Osteoblast (primary cell): ENCODE results near the gene LENG9. TPM values are rescaled to one million over a fixed set of nuclear protein-coding genes. Genes with fewer than 3 reads are reported as not detected.

ENCODE experiments used
- DNase-seq: peaks from one replicate; pipeline ENCODE4 v3.0.0; 2011; ENCODE audit warnings: low spot score, mixed read lengths; ENCODE audit not compliant: insufficient read length; ENCODE audit errors: missing footprints
- H2AFZ ChIP-seq: 2 replicates; pipeline ENCODE4 v1.6.0; 2011; ENCODE audit warnings: mild to moderate bottlenecking, low read length
- H3K27ac ChIP-seq: 2 replicates; pipeline ENCODE4 v1.5.1; 2011; ENCODE audit warnings: mild to moderate bottlenecking, low read depth, low read length, moderate library complexity
- H3K27me3 ChIP-seq: 2 replicates; pipeline ENCODE4 v1.6.0; 2012; ENCODE audit warnings: mild to moderate bottlenecking, control low read depth, inconsistent platforms, low read length, moderate library complexity; ENCODE audit not compliant: insufficient read depth
- H3K36me3 ChIP-seq: 2 replicates; pipeline ENCODE4 v1.5.1; 2011; ENCODE audit warnings: mild to moderate bottlenecking, low read length, control low read depth, moderate library complexity; ENCODE audit not compliant: insufficient read depth
- H3K4me1 ChIP-seq: 2 replicates; pipeline ENCODE4 v1.5.1; 2011; ENCODE audit warnings: mild to moderate bottlenecking, low read length, control low read depth, moderate library complexity; ENCODE audit not compliant: insufficient read depth
- H3K4me2 ChIP-seq: 2 replicates; pipeline ENCODE4 v1.6.0; 2011; ENCODE audit warnings: mild to moderate bottlenecking, low read length; ENCODE audit not compliant: insufficient read depth
- H3K4me3 ChIP-seq: fragments of 200-600 bp; sonication (generic); 3 replicates; pipeline ENCODE4 v1.5.1; 2012; ENCODE audit warnings: mild to moderate bottlenecking, low read length, inconsistent platforms; ENCODE audit not compliant: insufficient read depth
- H3K79me2 ChIP-seq: 2 replicates; pipeline ENCODE4 v1.6.0; 2012; ENCODE audit warnings: mild to moderate bottlenecking, low read length, control low read depth, inconsistent platforms; ENCODE audit not compliant: insufficient read depth
- H3K9me3 ChIP-seq: 2 replicates; pipeline ENCODE4 v1.5.1; 2011; ENCODE audit warnings: low read depth, low read length, control low read depth
- H4K20me1 ChIP-seq: 2 replicates; pipeline ENCODE4 v1.6.0; 2012; ENCODE audit warnings: mild to moderate bottlenecking, low read length, control low read depth; ENCODE audit not compliant: insufficient read depth
- total RNA-seq: library from RNA; depleted of rRNA; stranded (reverse); fragments of >200 nt; gene quantifications from 2 replicates; pipeline ENCODE4 v1.2.3, GENCODE V29; 2012
- TF ChIP-seq, protein P1 (sequence below): IDR thresholded peaks from 2 replicates; pipeline ENCODE4 v1.5.1; 2011; ENCODE audit warnings: mild to moderate bottlenecking, low read depth, low read length, moderate library complexity; ENCODE audit errors: extremely low read depth

The LENG9 gene
- total RNA-seq, 1 donor = 21.4 TPM

DNA sequence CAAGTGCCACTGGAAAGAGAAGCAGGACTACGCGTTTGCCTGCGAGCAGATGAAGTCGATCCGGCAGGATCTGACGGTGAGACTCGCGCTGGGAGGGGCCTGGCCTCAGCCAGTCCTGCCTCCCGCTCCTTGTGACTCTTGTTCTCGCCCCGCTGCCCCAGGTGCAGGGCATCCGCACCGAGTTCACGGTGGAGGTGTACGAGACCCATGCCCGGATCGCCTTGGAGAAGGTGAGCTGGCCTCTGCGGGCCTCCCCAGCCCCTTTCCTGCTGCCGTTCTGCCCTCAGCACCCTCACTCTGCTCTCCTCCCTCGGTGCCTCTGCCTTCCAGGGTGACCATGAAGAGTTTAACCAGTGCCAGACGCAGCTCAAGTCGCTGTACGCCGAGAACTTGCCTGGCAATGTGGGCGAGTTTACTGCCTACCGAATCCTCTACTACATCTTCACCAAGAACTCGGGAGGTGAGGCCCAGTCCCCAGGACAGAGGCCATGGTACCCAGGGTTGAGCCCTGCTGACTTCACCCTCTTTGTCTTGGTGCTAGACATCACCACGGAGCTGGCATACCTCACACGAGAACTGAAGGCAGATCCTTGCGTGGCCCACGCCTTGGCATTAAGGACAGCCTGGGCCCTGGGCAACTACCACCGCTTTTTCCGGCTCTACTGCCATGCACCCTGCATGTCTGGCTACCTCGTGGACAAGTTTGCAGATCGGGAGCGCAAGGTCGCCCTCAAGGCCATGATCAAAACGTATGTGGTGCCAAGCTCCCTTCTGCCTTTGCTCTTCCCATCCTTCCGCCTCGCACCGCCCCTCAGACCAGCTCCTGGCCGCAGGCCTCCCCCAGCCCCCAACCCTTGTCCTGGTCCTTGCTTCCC lies 5.6 kb downstream of the LENG9 start:
- H3K4me3 ChIP-seq = no peak overlapping the region
- TF ChIP-seq, protein P1, sequence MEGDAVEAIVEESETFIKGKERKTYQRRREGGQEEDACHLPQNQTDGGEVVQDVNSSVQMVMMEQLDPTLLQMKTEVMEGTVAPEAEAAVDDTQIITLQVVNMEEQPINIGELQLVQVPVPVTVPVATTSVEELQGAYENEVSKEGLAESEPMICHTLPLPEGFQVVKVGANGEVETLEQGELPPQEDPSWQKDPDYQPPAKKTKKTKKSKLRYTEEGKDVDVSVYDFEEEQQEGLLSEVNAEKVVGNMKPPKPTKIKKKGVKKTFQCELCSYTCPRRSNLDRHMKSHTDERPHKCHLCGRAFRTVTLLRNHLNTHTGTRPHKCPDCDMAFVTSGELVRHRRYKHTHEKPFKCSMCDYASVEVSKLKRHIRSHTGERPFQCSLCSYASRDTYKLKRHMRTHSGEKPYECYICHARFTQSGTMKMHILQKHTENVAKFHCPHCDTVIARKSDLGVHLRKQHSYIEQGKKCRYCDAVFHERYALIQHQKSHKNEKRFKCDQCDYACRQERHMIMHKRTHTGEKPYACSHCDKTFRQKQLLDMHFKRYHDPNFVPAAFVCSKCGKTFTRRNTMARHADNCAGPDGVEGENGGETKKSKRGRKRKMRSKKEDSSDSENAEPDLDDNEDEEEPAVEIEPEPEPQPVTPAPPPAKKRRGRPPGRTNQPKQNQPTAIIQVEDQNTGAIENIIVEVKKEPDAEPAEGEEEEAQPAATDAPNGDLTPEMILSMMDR = no peak
- peaks cover 85% of the 10 kb centered on the region for H3K79me2 ChIP-seq
- H3K9me3 ChIP-seq = no peaks in the 10 kb centered on the region
- H3K27me3 ChIP-seq = no peaks in the 10 kb centered on the region
- no peak overlapping the region for H3K27ac ChIP-seq
- peaks cover 13% of the 10 kb centered on the region for H3K4me1 ChIP-seq
- H4K20me1 ChIP-seq = peaks cover 70% of the 10 kb centered on the region
- peak; percentile 80 for DNase-seq
- H3K4me2 ChIP-seq = no peak overlapping the region
- H3K36me3 ChIP-seq = peaks cover 85% of the 10 kb centered on the region
- no peak overlapping the region for H2AFZ ChIP-seq

DNA sequence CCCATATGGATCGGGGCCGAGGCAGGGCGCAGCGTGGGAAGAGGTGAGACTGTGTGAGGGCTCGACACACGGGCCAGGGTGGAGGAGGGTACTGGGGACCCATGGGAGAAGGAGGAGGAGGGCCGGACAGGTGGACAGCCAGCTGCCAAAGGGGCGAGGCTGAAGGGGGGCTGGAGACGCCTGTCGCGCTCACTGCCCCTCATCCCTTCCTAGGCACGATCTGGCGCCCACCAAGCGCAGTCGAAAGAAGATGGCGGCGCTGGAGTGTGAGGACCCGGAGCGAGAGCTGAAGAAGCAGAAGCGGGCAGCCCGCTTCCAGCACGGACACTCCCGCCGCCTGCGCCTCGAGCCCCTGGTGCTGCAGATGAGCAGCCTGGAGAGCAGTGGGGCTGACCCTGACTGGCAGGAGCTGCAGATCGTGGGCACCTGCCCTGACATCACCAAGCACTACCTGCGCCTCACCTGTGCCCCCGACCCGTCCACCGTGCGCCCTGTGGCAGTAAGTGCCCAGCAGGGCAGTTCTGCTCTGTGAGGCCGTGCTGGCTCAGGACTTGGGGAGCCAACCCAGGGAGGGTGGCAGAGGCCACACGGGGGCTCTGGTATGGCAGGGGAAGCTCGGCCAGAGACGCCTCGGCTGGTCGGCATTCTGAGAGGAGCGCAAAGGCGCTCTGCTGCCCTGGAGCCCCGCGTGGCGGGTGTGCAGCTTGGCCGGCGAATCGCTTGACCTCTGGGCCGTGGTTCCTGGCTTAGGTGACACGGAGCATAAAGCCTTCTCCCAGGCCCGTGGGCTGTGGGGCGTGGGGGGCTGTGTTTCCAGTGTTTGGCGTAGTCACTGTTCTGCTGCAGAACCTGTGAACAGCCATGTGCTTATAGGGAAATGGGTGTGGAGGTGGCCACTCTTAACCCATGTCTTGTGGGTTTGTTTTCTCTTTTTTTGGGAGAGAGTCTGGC lies 6.9 kb downstream of the LENG9 start:
- Histone ChIP-seq H3K79me2 (peaks cover 91% of the 10 kb centered on the region), H3K9me3 (no peaks in the 10 kb centered on the region), H3K27ac (no peak overlapping the region), H2AFZ (no peak overlapping the region), H3K4me2 (no peak overlapping the region), H3K36me3 (peaks cover 89% of the 10 kb centered on the region), H3K4me1 (peaks cover 3% of the 10 kb centered on the region), H3K27me3 (no peaks in the 10 kb centered on the region), H3K4me3 (no peak overlapping the region), H4K20me1 (peaks cover 75% of the 10 kb centered on the region)
- DNase-seq = peak; percentile 58
- TF ChIP-seq, protein P1 = no peak

DNA sequence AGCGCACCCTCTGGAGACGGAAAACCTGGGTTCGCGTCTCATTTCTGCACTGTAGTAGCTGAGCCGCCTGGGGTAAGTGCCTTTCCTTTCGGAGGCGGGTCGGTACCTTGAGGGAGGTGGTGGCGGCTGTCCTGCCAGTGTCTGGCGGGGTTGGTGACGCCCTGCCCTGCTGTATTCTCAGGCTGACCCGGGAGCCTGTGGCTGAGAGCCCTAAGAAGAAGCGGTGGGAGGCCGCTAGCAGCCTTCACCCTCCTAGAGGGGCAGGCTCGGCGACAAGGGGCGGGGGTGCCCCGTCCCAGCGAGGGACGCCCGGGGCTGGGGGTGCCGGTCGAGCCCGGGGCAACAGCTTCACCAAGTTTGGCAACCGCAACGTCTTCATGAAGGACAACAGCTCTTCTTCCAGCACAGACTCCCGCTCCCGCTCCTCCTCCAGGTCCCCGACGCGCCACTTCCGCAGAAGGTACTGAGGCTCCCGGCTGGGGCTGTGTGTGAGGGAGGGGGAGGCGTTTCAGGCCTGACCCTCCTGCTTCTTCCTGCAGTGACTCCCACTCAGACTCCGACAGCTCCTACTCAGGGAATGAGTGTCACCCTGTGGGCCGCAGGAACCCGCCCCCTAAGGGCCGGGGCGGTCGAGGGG lies 7.7 kb downstream of the LENG9 start:
- DNase-seq = peak; percentile 63
- Histone ChIP-seq H3K4me1 (peaks cover 11% of the 10 kb centered on the region), H2AFZ (no peak overlapping the region), H3K27me3 (no peaks in the 10 kb centered on the region), H3K4me2 (no peak overlapping the region), H3K79me2 (peaks cover 93% of the 10 kb centered on the region), H3K9me3 (no peaks in the 10 kb centered on the region), H3K27ac (no peak overlapping the region), H3K36me3 (peaks cover 86% of the 10 kb centered on the region), H4K20me1 (peaks cover 83% of the 10 kb centered on the region), H3K4me3 (no peak overlapping the region)
- TF ChIP-seq, protein P1 = no peak
